ENCODE results near the gene PPIL1.
A peak's percentile ranks its signal among the peaks of the same experiment; 100 is the strongest.

The PPIL1 gene

GRCh38 chr6:36888654-36889481, 14.3 kb upstream of the PPIL1 start:
- DNase-seq = no peak

DNA sequence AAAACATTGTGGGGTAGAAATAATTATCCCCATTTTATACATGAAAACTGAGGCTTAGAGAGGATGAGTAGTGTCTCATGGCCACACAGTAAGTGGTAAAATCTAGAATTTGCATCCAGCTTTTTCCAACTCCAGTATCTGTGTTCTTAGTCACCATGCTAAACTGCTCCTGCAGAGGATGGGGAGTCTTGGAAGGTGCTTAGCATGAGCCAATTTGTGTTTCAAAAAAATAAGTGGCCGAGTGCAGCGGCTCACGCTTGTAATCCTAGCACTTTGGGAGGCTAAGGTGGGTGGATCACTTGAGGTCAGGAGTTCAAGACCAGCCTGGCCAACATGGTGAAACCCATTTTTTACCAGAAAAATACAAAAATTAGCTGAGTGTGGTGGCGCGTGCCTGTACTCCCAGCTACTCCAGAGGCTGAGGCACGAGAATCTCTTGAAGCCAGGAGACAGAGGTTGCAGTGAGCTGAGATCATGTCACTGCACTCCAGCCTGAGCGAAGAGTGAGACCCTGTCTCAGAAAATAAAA, 13.6 kb upstream of the PPIL1 start:
- no peak for DNase-seq

- no peak for DNase-seq
Measured at GRCh38 chr6:36886950-36887618, 12.5 kb upstream of the PPIL1 start.

DNA sequence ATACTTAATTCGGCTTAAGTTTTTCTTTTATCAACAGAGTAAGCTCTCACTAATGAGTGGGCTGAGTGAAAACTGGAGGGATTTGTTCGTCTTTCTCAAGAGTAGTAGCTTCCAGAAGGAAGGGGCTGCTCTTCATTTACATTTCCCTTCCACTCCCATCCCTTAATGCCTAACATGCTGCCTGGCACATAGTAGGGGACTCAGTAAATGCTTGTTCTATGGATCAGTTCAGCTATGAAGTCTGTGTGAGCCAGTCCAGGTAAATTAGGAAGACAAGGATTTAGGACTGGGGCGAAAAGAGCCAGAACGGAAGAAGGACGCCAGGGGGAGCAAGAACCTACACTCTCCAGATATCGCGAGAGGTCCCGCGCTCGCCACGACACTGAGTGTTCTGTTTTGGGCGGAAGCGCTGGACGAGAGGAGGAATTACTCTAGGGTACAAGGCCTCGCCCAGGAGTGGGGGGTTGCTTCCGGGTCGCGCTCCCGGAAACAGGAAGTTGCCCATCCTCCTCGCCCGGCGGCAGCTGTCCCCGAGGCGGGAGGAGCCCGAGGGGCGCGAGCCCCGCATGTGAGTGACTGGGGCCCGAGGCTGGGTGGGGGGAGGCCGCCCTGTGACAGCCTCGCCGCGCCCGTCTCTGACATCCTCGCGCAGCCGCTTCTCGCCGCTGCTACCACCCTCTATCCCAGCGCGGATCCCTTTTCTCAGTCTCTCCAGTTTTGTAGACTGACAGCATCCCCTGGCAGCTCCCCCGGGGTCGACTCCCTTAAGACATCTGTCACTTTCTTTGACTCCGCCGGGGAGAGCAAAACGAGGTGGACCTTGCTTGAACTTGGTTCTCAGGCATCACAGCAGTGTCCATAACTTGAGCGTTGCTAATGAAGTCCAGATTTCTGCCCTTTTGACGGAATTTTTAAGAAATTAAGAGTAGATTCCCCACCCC, 11.1 kb upstream of the PPIL1 start, which contains the start of gene C6orf89:
TSS of gene C6orf89 (plus strand) at position 492 of the 941 bp plus-strand sequence. CDS start 13,493 bp downstream, outside the sequence.
- peak; percentile 97 for DNase-seq

DNA sequence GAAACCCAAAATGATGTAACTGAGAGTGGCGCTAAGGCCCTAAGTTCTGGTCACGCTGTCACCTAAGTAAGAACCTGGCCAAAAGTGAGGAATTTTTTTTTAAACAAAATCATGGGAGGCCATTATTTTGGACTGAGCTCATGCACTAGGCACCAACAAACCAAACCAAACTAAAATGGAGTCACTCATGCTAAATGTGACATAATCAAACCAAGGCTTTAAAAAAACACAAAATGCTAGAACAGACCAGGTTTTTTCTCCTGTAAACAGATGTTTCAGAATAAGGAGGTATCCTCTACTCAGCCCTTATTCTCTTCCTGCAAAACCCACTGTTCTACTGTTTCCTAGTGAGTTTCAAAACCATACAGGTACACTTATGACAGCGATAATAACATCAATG, 10.0 kb upstream of the PPIL1 start:
- DNase-seq = no peak

DNA sequence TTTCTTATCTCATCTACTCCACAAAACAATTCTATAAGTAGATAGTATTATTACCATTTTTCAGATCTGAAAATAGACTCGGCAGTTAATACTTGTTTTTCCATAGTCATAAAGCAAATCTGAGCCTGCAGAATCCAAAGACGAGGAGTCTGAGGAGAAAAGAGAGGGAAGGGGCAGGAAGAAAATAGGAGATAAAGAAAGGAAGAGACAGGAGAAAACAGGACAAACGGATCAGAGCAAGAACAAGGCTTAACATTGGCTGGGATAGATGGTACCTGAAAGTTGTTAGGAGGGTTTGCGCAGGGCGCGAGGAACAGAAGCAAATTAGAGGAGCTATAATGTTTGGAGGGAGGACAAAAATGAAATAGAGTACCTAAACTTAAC, 639 bp upstream of the PPIL1 start:
- DNase-seq = no peak

DNA sequence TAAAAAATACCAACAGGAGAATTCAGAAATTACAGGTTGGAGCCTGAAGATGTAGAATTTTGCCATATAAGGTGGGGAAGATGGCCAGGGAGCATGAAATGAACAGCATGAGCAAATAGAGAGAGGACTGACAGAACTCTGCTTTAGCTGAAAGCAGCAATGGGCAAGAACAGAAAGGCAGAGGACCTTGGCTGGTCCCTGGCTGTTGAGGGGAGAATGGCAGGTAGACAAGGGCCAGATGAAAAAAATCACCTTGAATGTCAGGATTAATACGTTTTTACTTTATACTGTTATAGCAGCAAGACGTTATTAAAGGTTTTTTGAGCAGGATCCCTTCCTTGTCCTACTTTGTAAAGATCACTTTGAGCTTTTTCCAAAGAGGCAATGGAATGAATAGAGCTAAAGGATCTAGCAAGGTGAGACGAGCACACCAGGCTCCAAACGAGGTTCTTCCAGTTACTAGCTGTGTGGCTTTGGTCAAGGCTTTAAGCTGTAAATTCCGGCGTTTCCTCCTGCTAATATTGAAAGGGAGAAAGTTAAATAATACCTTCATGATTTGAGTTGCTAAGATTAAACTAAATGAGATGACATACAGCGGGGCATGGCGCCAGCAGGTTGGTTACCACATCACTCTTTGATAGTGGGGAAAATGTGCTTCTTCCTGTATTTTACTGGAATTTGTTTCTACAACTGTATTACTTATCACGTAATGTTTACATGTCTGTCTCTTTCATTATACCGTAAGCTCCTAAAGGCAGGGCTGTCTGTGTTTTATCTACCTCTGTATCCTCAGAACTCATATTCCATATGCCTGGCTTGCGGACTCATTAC, 776 bp downstream of the PPIL1 start:
- DNase-seq = no peak

GRCh38 chr6:36873115-36873514, 1.5 kb downstream of the PPIL1 start:
- no peak for DNase-seq

- no peak for DNase-seq
Measured at GRCh38 chr6:36871686-36872085, 2.9 kb downstream of the PPIL1 start.

- no peak for DNase-seq
Measured at GRCh38 chr6:36867471-36868224, 7.0 kb downstream of the PPIL1 start.

DNA sequence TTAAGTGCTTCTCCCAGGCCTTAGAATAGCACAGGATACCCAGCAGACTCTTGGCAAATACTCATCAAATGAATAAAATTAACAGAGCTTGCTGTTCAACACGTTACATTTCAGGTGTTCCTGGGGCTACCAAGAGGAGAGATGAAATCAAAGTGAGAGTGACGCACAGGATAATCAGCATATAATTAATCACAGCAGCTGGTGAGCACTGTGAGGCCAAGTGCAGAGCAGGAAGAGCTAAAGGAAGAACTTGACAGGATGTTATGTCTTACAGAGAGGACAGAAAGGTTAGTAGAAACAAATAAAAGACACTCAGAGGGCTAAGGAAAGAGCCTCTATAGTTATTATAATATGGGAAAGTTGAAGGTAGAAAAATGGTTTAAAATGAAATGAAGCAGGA, 8.8 kb downstream of the PPIL1 start:
- DNase-seq = no peak

GRCh38 chr6:36863670-36864540, 10.7 kb downstream of the PPIL1 start:
- DNase-seq = no peak

DNA sequence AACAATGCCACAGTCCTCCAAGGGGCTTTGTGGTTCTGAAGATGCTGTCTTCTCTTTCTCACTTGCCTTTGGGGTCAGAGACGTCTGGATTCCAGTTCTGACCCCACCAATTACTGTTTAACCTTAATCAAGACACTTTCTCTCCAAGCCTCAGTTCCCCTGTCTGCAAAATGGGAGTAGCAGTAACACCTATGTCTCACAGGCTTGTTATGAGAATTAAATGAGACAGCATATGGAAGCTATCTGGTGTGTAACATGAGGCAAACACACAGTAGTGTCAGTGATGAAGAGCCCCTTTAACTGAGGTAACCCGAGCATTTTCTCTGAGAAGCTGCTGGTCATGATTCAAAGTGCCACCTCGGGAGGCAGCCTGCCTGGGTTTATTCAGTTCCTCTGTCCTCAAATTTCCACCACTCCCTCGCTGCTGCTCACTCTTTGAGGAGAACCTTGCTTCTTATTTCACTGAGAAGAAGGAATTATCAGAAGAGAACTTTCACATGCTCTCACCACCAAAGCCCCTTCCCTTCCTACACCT, 11.7 kb downstream of the PPIL1 start:
- DNase-seq = no peak

DNA sequence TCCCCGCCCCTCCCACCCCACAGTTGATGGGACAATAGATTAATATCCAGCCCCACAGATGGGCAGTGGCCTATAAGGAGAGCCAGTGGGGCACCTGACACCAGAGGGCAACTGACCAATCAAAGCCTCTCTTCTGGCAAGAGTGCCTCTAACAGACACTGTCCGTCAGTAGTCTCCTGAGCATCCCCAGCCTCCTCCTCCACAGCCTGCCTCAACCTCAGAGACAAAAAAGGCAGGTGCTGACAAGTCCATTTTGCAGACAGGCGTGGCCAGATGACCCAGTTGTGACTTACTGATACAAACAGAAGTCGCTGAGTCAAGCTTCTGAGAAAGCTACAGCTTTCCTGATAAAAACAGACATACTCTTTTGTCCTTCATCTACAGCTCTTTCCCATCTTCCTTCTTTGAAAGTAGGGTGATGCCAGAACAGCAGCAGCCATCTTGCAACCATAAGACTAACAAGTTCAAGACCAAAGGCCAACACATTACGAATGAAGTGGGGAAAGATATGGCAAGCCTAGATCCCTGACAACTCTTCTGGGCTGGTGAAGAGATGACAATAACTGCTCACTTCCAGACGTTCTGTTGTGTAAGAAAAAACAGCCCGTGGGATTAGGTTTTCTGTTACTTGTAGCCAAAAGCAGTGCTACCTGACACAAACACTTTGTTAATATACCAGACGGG, 12.3 kb downstream of the PPIL1 start:
- DNase-seq = no peak

DNA sequence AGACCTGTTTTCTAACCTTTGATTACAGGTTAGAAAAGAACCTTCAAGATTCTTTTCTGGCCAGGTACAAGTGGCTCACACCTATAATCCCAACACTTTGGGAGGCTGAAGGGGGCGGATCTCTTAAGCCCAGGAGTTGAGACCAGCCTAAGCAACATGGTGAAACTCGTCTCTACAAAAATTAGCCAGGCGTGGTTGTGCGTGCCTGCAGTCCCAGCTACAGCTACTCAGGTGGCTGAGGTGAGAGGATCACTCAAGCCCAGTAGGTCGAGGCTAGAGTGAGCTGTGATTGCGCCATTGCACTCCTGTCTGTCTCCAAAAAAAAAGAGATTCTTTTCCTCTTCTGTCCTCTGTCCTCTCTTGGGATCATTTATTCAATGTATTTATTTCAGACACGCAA, 14.5 kb downstream of the PPIL1 start:
- no peak for DNase-seq

DNA sequence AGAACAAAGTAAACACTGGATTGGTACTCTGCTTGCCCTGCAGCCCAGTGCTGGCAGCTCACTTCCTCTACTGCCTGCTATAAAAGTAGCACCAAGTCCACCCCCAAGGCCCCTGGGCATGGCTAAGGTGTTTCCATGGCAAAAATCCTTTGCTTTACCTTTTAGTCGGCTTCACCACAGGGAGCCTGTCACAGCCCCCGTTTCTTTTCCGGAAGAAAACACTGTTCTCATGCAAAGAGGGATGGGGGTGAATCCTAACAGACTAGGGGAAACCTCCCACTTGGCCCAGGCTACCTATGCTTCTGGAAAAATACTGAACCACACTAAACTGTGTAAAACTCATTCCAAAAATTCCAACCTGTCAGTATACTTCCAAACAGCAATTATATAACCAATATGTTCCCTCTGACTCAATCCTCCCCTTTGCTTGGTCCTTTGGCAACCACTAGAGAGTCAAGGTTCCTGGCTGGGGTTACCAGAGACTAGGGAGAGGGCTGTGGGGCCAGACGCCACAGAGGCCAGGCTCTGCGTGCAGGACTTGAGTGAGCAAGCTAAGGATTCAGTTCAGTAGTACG, 16.1 kb downstream of the PPIL1 start:
- DNase-seq = no peak

- DNase-seq = no peak
Measured at GRCh38 chr6:36857325-36857724, 17.3 kb downstream of the PPIL1 start.

DNA sequence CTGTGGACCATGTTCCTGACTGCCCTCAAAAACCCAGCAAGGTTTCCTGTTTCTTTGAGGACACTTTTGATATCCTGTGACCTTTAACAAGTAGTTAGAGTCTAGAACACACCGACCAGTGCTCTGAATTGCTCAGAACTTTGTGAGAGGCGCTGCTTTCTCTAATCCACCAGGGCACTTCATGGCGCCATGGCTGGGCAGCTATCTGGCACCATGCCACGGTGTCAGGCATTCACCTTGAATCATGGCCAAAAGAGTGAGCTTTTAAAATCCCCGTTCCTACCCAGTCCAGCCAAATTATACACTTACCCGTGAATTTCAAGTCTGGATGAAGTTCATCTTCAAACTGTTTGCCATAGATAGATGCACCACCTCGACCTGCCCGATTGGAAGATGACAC, 18.3 kb downstream of the PPIL1 start:
- no peak for DNase-seq

- no peak for DNase-seq
Measured at GRCh38 chr6:36855750-36856149, 18.9 kb downstream of the PPIL1 start.

Data from activated gamma-delta T cell treated with Interleukin-2 at 50 U/mL for 16 hours (primary cell).